Neural progenitor cell (in vitro differentiated cells): ENCODE results near the gene MAJIN. TPM values are rescaled to one million over a fixed set of nuclear protein-coding genes. Genes with fewer than 3 reads are reported as not detected.

Source experiments
- DNase-seq: peaks from one replicate; pipeline ENCODE4 v3.0.0-alpha.2; 2016; ENCODE audit warnings: low spot score
- H2AFZ ChIP-seq: fragments of 200-600 bp; sonication (generic); replicated peaks from 2 replicates; pipeline ENCODE4 v1.6.1; 2016; ENCODE audit warnings: antibody characterized with exemption
- H3F3A ChIP-seq: fragments of 200-600 bp; sonication (generic); 2 replicates; pipeline ENCODE4 v1.6.1; 2016; ENCODE audit warnings: antibody characterized with exemption, low read depth
- H3K27ac ChIP-seq: fragments of 200-600 bp; sonication (generic); 2 replicates; pipeline ENCODE4 v1.5.1; 2016; ENCODE audit warnings: mild to moderate bottlenecking
- H3K27me3 ChIP-seq: fragments of 200-600 bp; sonication (generic); 2 replicates; pipeline ENCODE4 v1.6.1; 2016; ENCODE audit warnings: mild to moderate bottlenecking, moderate library complexity
- H3K36me3 ChIP-seq: fragments of 200-600 bp; sonication (generic); 2 replicates; pipeline ENCODE4 v1.5.1; 2016
- H3K4me1 ChIP-seq: fragments of 200-600 bp; sonication (generic); 2 replicates; pipeline ENCODE4 v1.6.1; 2016; ENCODE audit warnings: mixed run types
- H3K4me2 ChIP-seq: fragments of 200-600 bp; sonication (generic); 2 replicates; pipeline ENCODE4 v1.6.1; 2016
- H3K4me3 ChIP-seq: fragments of 200-600 bp; sonication (generic); 2 replicates; pipeline ENCODE4 v1.5.1; 2016
- H3K79me2 ChIP-seq: fragments of 200-600 bp; sonication (generic); 2 replicates; pipeline ENCODE4 v1.6.1; 2016; ENCODE audit warnings: low read depth
- H3K9ac ChIP-seq: fragments of 200-600 bp; sonication (generic); 2 replicates; pipeline ENCODE4 v1.6.1; 2016
- H3K9me3 ChIP-seq: fragments of 200-600 bp; sonication (generic); 2 replicates; pipeline ENCODE4 v1.5.1; 2016; ENCODE audit warnings: low read depth
- H4K20me1 ChIP-seq: fragments of 200-600 bp; sonication (generic); 2 replicates; pipeline ENCODE4 v1.6.1; 2016; ENCODE audit warnings: low read depth
- H3K27ac Mint-ChIP-seq: 3 replicates; pipeline ENCODE4 v1.8.0; 2021; ENCODE audit warnings: mixed read lengths
- H3K27me3 Mint-ChIP-seq: 2 replicates; pipeline ENCODE4 v1.8.0; 2022; ENCODE audit warnings: low read depth, mild to moderate bottlenecking, inconsistent platforms, moderate library complexity, mixed read lengths; ENCODE audit not compliant: insufficient read depth
- H3K36me3 Mint-ChIP-seq: 3 replicates; pipeline ENCODE4 v1.8.0; 2021; ENCODE audit warnings: mixed read lengths
- H3K4me1 Mint-ChIP-seq: 3 replicates; pipeline ENCODE4 v1.8.0; 2021; ENCODE audit warnings: mixed read lengths
- H3K4me3 Mint-ChIP-seq: 3 replicates; pipeline ENCODE4 v1.8.0; 2021; ENCODE audit warnings: mild to moderate bottlenecking, moderate library complexity, mixed read lengths
- H3K9me3 Mint-ChIP-seq: 3 replicates; pipeline ENCODE4 v1.8.0; 2020; ENCODE audit warnings: mixed read lengths
- CTCF ChIP-seq: fragments of 200-600 bp; sonication (generic); IDR thresholded peaks from 2 replicates; pipeline ENCODE4 v1.5.1; 2017; ENCODE audit warnings: antibody characterized with exemption, mild to moderate bottlenecking
- EZH2 ChIP-seq: fragments of 200-600 bp; sonication (generic); IDR thresholded peaks from 2 replicates; pipeline ENCODE4 v1.6.1; 2017; ENCODE audit warnings: antibody characterized with exemption, mild to moderate bottlenecking, moderate library complexity
- EZH2phosphoT487 ChIP-seq: fragments of 200-600 bp; sonication (generic); IDR thresholded peaks from 2 replicates; pipeline ENCODE4 v1.6.1; 2017; ENCODE audit warnings: antibody characterized with exemption
- total RNA-seq: library from RNA; depleted of rRNA; stranded (reverse); fragments of >200 nt; gene quantifications from 2 replicates; pipeline ENCODE4 v1.2.3, GENCODE V29; 2015; ENCODE audit warnings: low replicate concordance

MAJIN gene
- total RNA-seq, 1 donor from 2014 or later, result not detected

GRCh38 chr11:64996710-64997380, 24.9 kb upstream of the MAJIN start, which contains the start of gene BATF2:
Gene BATF2 (minus strand): TSS chr11:64996971. CDS start chr11:64996914, 57 bp downstream.
- H3K4me3 ChIP-seq, result no peak within 1 kb of the TSS
- no peak within 1 kb of the TSS for H3K9ac ChIP-seq
- peaks cover 12% of the 10 kb centered on the region for H3K4me1 Mint-ChIP-seq
- peak; percentile 86 for DNase-seq
- H3K4me2 ChIP-seq, result peak within 1 kb of the TSS; percentile 10
- H3K79me2 ChIP-seq, result no peaks in the 10 kb centered on the region
- TF ChIP-seq CTCF (peak; percentile 63), EZH2phosphoT487 (no peak)
- no peaks in the 10 kb centered on the region for H3K9me3 ChIP-seq
- no peaks in the 10 kb centered on the region for H4K20me1 ChIP-seq
- no peaks in the 10 kb centered on the region for H3K36me3 ChIP-seq
- H3K27me3 ChIP-seq, result no peaks in the 10 kb centered on the region
- H3K27ac ChIP-seq, result no peak within 1 kb of the TSS
- peaks cover 7% of the 10 kb centered on the region for H3K27me3 Mint-ChIP-seq
- H3K4me3 Mint-ChIP-seq, result peak within 1 kb of the TSS; percentile 63
- no peaks in the 10 kb centered on the region for H3K4me1 ChIP-seq
- H3K9me3 Mint-ChIP-seq, result no peaks in the 10 kb centered on the region
- peak within 1 kb of the TSS; percentile 92 for H2AFZ ChIP-seq
- peak within 1 kb of the TSS; percentile 85 for H3K27ac Mint-ChIP-seq
- peaks cover 6% of the 10 kb centered on the region for H3F3A ChIP-seq
- H3K36me3 Mint-ChIP-seq, result no peaks in the 10 kb centered on the region

GRCh38 chr11:64996327-64996709, 24.4 kb upstream of the MAJIN start:
- Mint-ChIP-seq H3K36me3 (no peaks in the 10 kb centered on the region), H3K27me3 (peaks cover 7% of the 10 kb centered on the region), H3K9me3 (no peaks in the 10 kb centered on the region), H3K4me1 (peaks cover 12% of the 10 kb centered on the region), H3K27ac (peak overlapping the region; percentile 85), H3K4me3 (peak overlapping the region; percentile 63)
- Histone ChIP-seq H3K36me3 (no peaks in the 10 kb centered on the region), H3K4me1 (no peaks in the 10 kb centered on the region), H3K27ac (no peak overlapping the region), H3K4me3 (no peak overlapping the region), H3K9ac (no peak overlapping the region), H3K4me2 (peak overlapping the region; percentile 10), H3F3A (peaks cover 6% of the 10 kb centered on the region), H2AFZ (peak overlapping the region; percentile 92), H3K9me3 (no peaks in the 10 kb centered on the region), H3K79me2 (no peaks in the 10 kb centered on the region), H3K27me3 (no peaks in the 10 kb centered on the region), H4K20me1 (no peaks in the 10 kb centered on the region)
- DNase-seq, result no peak
- TF ChIP-seq CTCF (no peak), EZH2phosphoT487 (no peak), EZH2 (no peak)

- no peak overlapping the region for H3K9ac ChIP-seq
- H3F3A ChIP-seq, result peaks cover 6% of the 10 kb centered on the region
- H3K27me3 Mint-ChIP-seq, result peaks cover 7% of the 10 kb centered on the region
- no peaks in the 10 kb centered on the region for H3K79me2 ChIP-seq
- H3K4me2 ChIP-seq, result no peak overlapping the region
- no peak overlapping the region for H3K4me3 Mint-ChIP-seq
- no peaks in the 10 kb centered on the region for H3K27me3 ChIP-seq
- H2AFZ ChIP-seq, result no peak overlapping the region
- H3K27ac ChIP-seq, result no peak overlapping the region
- no peaks in the 10 kb centered on the region for H3K36me3 Mint-ChIP-seq
- TF ChIP-seq EZH2 (no peak), CTCF (no peak), EZH2phosphoT487 (no peak)
- H3K27ac Mint-ChIP-seq, result no peak overlapping the region
- no peaks in the 10 kb centered on the region for H3K36me3 ChIP-seq
- no peaks in the 10 kb centered on the region for H4K20me1 ChIP-seq
- DNase-seq, result no peak
- H3K4me1 Mint-ChIP-seq, result peaks cover 18% of the 10 kb centered on the region
- H3K9me3 ChIP-seq, result no peaks in the 10 kb centered on the region
- no peak overlapping the region for H3K4me3 ChIP-seq
- H3K9me3 Mint-ChIP-seq, result no peaks in the 10 kb centered on the region
- H3K4me1 ChIP-seq, result no peaks in the 10 kb centered on the region
These were observed 22.4 kb upstream of the MAJIN start for GRCh38 chr11:64994318-64994717.
